HG02852 (cell line): ENCODE data around the gene GPR42.
"Not testable (repeated sequence)": the region's sequence is repeated elsewhere in the genome, so short reads cannot be mapped to it uniquely, and the experiment has no call there.

ENCODE experiments used
- ATAC-seq: cut with Tn5 transposase; IDR thresholded peaks from one replicate; pipeline ENCODE4 v1.9.1; 2021; ENCODE audit warnings: mild to moderate bottlenecking, moderate library complexity; ENCODE audit not compliant: unreplicated experiment

GPR42 gene

DNA sequence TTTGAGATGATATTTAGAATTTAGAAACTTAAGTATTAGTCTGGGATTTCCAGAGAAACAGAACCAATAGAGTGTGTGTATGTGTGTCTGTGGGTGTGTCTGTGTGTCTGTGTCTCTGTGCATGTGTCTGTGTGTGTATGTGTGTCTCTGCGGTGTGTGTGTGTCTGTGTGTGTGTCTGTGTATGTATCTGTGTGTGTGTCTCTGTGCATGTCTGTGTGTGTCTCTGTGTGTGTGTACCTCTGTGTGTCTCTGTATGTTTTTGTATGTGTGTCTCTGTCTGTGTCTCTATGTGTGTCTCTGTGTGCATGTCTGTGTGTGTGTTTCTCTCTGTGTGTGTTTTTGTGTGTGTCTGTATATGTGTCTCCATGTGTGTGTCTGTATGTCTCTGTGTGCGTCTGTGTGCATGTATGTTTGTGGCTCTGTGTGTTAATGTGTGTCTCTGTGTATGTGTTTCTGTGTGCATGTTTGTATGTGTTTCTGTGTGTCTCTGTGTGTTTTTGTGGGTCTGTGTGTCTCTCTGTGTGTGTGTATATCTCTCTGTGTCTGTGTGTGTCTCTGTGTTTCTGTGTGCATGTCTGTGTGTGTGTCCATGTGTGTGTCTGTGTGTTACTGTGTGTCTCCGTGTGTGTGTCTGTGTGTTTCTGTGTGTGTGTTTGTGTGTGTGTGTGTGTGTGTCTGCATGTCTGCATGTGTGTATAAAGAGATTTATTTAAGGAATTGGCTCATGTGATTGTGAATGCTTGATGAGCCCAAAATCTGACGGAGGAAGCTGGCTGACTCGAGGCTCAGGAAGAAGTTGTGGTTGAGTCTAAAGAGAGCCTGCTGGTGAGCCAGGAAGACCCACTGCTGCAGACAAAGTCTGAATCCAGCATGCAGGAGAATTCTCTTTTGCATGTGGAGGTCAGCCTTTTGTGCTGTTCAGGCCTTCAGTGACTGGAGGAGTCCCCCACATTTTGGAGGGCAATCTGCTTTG is 22.2 kb downstream of the GPR42 start:
- ATAC-seq: no peak

DNA sequence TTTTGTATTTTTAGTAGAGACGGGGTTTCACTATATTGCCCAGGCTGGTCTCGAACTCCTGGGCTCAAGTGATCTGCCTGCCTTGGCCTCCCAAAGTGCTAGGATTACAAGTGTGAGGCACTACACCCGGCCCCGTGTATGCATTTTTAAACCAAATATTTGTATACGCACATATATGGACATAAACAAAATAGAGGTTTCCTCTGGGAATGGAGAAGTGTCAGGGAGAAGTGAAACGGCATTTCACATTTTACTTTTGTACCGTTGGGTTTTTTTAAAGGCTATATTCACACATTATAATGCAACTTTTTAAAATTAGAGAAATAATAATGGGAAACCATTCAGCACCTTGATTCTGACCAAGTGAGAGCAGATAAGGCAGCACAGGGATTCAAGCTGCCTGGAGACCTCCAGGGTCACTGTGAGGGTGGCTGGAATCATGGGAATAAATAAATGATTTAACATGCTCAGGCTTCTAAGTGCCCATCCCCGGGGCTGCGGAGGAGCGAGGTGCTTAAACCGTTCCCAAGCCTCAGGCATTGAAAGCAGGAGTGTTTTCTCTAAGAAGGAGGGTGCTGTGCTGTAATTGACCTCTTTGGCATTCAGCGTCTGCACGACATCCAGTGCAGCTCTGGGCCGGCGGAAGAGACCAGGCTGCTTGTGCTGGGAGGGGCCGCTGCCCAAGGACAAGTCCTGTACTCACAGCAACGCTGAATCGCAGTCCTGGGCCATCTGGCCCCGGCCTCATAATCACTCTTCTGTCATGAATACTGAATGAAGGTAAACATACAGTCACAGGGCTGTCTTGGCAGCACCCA is 24.7 kb downstream of the GPR42 start:
- ATAC-seq: no peak

DNA sequence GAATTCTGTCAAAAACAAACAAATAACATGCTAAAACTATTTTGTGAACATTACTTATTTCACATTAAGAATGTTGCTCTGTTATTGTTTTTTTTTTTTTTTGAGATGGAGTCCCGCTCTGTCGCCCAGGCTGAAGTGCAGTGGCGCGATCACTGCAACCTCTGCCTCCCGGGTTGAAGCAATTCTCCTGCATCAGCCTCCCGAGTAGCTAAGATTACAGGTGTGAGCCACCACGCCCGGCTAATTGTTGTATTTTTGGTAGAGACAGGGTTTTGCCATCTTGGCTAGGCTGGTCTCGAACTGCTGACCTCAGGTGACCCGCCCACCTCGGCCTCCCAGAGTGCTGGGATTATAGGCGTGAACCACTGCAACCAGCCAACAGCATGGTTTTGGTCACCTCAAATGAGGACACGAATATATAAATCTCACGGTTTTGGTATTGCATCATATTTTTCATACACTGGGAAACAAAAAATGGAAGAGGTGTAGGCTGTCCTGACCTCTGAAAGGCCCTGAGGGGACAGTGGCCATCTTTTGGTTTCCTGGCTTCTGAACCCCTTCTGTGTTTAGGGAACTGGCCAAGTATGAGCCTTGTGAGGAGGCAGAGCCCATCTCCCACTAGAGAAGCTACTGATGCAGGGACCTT is 25.5 kb downstream of the GPR42 start:
- no peak for ATAC-seq

DNA sequence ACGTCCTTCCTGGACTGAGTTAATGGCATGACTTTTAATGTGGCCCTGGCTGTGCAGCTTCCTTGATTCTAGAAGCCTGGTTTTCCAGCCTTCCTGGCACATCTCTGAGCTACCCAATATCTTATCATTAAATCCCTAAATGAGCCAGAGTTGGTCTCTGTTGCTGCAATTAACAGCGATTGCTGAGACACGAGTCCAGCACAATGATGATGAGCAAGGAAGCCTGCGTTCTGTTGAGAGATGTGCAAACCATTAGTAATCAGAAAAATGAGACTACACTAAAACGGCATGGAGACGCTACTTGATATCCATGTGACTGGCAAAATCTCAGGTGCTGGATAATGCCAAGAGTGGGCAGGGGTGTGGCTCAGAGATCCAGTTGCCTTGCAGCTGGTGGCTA is 26.2 kb downstream of the GPR42 start:
- no peak for ATAC-seq

DNA sequence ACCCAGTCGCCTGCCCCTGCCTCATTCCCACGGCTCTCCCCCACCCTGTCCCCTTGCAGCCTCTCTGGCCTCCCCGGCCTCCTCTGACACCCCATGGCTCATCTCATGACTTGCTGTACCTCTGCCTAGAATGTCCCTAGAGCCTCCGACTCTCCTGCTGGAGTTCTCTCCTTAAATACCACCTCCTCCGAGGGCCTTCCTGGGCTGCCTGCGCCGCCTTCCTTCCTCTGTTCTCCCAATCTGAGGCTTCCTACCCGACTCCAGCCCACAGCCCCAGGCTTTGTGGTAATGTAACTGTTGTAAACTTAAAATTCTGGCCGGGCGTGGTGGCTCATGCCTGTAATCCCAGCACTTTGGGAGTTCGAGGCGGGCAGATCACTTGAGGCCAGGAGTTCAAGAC is 27.7 kb downstream of the GPR42 start:
- ATAC-seq: no peak

DNA sequence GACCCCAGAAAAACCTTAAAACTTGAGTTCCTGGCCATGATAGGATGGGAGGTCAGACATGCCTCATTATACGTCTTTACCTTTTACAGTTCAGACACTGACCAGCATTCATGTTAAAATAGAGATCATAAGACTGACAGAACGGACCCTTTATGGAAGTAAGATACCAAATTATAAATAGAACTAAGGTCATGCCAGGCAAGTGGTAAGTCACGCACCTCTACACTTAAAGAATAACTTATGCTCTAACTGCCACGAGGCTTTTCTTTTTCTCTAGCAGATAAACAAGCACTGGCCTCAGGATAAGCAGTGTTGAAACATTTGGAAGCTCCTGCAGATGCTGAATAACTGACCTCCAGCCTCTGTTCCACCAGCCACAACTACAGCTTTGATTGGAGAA is 28.4 kb downstream of the GPR42 start:
- no peak for ATAC-seq

DNA sequence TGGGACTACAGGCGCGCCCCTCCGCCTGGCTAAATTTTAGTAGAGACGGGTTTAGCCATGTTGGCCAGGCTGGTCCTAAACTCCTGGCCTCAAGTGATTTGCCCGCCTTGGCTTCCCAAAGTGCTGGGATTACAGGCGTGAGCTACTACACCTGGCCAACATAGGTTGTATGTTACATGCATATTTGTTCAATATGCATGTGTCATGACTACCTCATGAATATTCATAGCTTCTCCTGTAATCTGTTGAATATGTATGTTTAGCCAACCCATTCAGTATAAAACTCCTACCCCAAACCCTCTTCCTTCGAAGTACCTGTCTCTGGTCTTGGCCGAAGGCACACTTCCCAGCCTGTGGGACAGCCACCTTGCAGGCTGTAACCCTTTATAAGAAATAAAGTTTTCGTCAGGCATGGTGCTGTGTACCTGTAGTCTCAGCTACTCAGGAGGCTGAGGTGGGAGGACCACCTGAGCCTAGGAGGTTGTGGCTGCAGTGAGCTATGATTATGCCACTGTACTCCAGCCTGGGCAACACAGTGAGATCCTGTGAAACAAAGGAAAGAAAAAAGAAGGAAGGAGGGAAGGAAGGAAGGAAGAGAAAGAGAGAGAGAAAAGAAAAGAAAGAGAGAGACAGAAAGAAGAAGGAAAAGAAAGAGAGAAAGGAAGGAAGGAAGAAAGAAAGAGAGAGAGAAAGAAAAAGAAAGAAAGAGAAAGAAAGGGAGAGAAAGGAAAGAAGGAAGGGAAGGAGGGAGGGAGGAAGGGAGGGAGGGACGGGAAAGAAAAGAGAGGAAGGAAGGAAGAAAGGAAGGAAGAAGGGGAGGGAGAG is 29.3 kb downstream of the GPR42 start:
- no peak for ATAC-seq

DNA sequence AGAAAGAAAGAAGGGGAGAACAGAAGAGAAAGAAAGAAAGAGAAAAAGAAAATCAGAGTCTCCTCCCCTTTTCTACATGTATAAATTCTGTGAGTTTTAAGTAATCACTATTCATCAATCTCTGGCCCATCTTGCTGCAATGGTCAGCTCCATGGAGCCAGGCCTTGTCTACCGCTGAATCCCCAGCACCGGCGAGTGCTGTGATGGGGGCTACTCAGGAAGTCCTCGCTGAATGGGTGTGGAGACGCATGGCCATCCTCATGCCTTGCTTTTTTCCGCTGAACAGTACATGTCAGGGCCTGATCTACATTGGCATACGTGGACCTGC is 29.9 kb downstream of the GPR42 start:
- ATAC-seq: no peak

DNA sequence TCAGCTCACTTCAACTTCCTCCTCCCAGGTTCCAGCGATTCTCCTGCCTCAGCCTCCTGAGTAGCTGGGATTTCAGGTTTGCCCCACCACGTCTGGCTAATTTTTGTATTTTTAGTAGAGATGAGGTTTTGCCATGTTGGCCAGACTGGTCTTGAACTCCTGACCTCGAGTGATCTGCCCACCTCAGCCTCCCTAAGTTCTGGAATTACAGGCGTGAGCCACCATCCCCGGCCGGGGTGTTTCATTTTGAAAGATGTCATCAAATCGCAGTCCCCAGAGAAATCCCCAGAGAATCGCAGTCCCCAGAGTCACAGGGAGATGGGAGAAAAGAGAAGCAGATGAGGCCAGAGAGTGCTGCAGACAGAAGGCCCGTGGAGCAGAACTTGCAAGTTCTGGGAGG is 30.5 kb downstream of the GPR42 start:
- not testable (repeated sequence) for ATAC-seq

DNA sequence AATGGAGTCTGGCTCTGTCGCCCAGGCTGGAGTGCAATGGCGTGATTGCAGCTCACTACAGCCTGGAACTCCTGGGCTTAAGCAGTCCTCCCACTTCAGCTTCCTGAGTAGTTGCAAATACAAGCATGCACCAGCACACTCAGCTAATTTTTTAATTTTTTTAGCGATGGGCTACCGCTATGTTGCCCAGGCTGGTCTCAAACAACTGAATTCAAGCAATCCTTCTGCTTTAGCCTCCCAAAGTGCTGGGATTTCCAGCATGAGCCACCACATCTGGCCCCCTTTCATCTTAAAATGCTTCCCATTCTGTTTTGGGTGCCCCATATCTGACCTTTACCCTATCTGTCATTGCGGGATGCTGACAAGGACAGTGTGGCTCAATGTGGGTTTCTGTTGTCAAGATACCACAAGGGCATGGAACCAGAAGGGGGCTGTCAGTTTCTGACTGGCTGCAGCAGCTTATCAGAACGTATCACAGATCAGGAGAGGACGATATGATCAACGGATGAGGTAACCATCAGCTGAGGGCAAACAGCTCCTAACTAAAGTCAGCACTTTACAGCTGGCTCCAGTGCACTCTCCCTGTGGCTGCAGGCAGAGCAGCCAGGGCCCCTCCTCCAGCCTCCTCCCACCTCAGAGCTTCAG is 32.4 kb downstream of the GPR42 start:
- no peak for ATAC-seq

DNA sequence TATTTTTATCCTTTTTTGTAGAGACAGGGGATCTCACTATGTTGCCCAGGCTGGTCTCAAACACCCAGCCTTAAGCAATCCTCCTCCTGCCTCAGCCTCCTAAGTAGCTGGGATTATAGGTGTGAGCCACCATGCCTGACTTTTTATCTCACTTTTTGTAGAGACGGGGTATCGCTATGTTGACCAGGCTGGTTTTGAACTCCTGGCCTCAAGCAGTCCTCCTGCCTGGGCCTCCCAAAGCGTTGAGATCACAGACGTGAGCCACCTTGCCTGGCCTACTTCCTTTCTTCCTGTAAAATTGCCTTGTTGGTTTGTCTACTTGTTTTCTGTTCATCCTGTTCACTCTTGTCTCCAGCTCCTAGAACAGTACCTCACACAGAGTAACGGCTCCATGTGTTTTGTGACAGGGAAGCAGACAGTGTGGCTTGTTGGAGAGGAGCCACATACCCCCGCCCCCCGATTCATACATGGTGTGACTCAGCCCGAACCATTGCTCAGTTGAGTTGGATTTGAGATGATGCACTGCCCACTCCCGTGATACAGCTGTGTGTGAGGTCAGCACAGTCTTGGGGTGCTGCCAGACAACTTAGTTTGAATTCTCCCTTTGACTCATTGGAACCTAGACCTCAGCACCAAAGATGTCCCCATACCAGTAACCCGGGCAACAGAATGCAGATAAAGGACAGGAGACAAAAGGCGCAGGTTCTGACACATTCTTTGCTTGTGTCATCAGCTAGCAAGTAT is 34.2 kb downstream of the GPR42 start:
- ATAC-seq: peak; percentile 67

DNA sequence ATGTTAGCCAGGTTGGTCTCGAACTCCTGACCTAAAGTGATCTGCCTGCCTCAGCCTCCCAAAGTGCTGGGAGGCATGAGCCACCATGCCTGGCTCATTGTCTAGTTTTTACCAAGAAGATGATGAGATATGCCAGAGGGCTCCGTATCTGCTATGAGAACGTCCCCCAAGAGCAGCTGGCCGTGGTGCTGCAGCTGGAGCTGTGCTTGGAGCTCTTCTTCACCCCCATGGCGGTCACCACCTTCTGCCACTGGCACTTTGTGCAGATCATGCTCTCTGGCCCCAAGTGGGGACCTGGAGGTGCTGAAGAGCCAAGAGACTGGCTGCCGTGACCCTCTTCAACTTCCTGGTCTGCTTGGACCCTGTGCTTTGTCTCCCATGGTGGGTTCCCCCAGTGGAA is 36.8 kb downstream of the GPR42 start:
- no peak for ATAC-seq

DNA sequence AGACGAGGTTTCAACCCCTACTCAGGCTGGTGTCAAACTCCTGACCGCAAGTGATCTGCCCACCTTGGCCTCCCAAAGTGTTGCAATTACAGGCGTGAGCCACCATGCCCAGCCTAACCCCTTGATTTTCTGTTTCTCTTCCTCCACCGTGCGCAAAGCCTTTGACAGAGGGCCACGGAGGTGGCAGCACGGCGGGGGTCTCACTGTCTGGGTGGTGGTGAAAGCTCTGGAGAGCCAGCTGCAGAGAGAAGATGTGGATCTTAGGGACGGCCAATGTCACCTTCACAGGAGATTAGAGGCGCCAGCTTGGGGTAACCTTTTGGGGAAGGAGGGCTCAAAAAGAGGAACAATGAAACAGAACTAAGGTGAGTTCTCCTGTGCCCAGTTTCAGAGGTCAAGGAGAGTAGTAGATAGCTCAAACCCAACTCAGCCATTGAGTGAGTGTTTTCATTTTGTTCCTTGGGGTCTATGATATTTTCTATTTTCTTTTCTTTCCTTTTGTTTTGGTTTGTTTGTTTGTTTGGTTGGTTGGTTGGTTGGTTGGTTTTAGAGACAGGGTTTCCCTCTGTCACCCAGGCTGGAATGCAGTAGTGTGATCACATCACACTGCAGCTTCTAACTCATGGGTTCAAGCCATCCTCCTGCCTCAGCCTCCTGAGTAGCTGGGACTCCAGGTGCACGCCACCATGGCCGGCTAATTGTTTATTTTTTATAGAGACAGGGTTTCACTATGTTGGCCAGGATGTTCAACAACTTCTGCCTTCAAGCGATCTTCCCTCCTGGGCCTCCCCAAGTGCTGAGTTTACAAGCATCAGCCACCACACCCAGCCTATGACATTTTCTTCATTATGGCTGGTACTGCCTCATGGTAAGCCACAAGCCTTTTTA is 37.7 kb downstream of the GPR42 start:
- peak; percentile 47 for ATAC-seq

DNA sequence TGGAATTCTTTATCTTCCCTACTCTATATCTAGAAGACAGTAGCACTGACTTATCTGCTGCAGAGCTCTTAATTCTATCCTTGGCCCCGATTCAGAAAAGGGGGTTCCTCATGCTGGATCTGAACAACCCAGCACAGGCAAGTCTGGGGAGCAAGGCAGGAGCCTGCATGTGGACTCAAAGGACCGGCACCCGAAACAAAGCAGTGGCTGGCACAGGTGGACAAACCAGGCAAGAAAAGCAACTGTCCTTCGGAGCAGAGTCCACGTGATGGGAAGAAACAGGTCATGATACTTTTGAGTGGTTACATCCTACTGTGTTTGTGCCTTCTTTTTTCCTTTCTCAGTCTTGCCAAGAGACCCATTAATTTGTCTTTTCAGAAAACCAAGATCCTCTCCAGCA is 38.3 kb downstream of the GPR42 start:
- no peak for ATAC-seq

DNA sequence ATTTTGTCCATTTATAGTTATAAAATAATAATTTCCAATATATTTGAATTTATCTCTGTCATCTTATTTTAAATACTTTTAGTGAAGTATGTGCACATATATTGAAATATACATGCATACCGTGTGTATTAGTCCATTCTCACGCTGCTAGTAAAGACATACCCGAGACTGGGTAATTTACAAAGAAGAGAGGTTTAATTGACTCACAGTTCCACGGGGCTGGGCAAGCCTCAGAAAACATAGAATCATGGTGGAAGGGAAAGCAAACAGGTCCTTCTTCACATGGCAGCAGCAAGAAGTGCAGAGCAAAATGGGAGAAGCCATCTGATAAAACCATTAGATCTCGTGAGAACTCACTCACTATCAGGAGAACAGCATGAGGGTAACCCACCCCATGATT is 39.6 kb downstream of the GPR42 start:
- no peak for ATAC-seq

DNA sequence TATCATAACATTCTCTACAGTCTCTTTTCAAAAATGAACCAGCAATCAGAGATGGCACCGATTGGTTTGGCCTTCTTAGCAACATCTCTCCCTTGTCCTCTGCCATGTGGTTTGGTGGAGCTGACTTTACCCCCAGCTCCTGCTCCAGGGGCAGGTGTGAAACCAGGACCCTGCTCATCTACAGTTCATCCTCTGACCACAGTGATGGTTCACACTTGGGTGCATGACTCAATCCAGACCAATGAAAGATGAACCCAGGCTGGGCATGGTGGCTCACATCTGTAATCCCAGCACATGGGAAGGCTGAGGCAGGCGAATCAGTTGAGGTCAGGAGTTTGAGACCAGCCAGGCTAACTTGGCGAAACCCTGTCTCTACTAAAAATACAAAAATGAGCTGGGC is 43.6 kb downstream of the GPR42 start:
- no peak for ATAC-seq

DNA sequence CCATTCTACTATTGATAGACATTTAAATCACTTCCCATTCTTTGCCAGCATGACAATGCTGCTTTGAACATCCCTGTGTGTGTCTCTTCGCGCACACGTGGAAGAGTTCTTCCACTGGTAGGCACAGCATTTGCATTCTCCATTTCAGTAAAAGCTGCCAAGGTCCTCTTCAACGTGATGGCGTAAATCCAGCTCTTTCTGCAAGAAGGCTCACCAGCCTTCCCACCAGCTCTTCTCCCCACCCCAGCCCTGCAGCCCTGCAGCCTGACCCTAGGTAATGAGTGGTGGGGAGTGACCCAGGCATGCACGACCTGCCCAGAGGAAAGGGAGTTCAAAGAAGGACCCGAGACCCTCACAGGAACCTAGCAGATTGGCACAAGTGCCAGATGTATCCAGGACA is 45.5 kb downstream of the GPR42 start:
- ATAC-seq: no peak

DNA sequence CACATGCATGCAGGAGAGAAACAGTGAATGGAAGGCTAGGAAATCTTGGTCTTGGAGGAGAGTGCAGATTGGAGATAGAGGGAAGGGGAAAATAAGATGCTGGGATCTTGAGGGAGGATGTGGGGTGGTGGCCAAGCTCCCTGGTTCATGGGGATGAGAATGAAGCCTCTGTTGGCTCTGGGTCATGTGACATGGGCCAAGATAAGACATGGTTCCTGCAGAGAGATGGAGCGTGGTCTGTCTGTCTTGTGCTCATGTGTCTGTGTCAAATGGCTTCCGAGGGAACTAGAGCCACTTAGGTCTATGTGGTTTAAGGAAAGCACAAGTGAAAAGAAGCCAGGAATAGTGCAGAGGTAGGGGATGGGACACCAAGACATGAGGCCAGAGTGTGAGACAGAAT is 46.4 kb downstream of the GPR42 start:
- ATAC-seq: no peak
